GM21528 (cell line): ENCODE data around the gene KLHDC8B.

ENCODE experiments used
- ATAC-seq: cut with Tn5 transposase; IDR thresholded peaks from one replicate; pipeline ENCODE4 v1.9.1; 2021; ENCODE audit warnings: mild to moderate bottlenecking, moderate library complexity; ENCODE audit not compliant: unreplicated experiment, low FRiP score

KLHDC8B gene

GRCh38 chr3:49158103-49158709 is 13.2 kb upstream of the KLHDC8B start:
- no peak for ATAC-seq

GRCh38 chr3:49158792-49159191 is 12.6 kb upstream of the KLHDC8B start:
- no peak for ATAC-seq

- ATAC-seq: no peak
These were observed 10.2 kb upstream of the KLHDC8B start for GRCh38 chr3:49161197-49161596.

GRCh38 chr3:49161808-49162530 is 9.4 kb upstream of the KLHDC8B start:
- no peak for ATAC-seq

GRCh38 chr3:49162751-49163419 is 8.5 kb upstream of the KLHDC8B start:
- no peak for ATAC-seq

- ATAC-seq: no peak
These were observed 7.8 kb upstream of the KLHDC8B start for GRCh38 chr3:49163609-49164008.

GRCh38 chr3:49164983-49165720 is 6.2 kb upstream of the KLHDC8B start:
- ATAC-seq: no peak

GRCh38 chr3:49165771-49166751 is 5.3 kb upstream of the KLHDC8B start, which contains the start of gene CCDC71:
TSS of gene CCDC71 (minus strand) at chr3:49166331. CDS start at chr3:49164208, 2,123 bp downstream.
- peak; percentile 72 for ATAC-seq

- no peak for ATAC-seq
These were observed 4.4 kb upstream of the KLHDC8B start for GRCh38 chr3:49166752-49167556.

- ATAC-seq: no peak
These were observed 667 bp upstream of the KLHDC8B start for GRCh38 chr3:49170744-49171118.

- ATAC-seq: no peak
These were observed 540 bp downstream of the KLHDC8B start for GRCh38 chr3:49171775-49172500.

- no peak for ATAC-seq
These were observed 1.2 kb downstream of the KLHDC8B start for GRCh38 chr3:49172551-49173041.

GRCh38 chr3:49173116-49173791 is 1.9 kb downstream of the KLHDC8B start:
- ATAC-seq: no peak

- ATAC-seq: no peak
These were observed 2.4 kb downstream of the KLHDC8B start for GRCh38 chr3:49173792-49174170.

GRCh38 chr3:49174397-49174985 is 3.1 kb downstream of the KLHDC8B start:
- no peak for ATAC-seq

GRCh38 chr3:49175530-49175929 is 4.1 kb downstream of the KLHDC8B start:
- ATAC-seq: no peak

- no peak for ATAC-seq
These were observed 5.7 kb downstream of the KLHDC8B start for GRCh38 chr3:49177073-49177472.
